Measurements from ENCODE around the gene TUBB2A.
"Not testable (repeated sequence)": the region's sequence is repeated elsewhere in the genome, so short reads cannot be mapped to it uniquely, and the experiment has no call there.

Gene TUBB2A

DNA sequence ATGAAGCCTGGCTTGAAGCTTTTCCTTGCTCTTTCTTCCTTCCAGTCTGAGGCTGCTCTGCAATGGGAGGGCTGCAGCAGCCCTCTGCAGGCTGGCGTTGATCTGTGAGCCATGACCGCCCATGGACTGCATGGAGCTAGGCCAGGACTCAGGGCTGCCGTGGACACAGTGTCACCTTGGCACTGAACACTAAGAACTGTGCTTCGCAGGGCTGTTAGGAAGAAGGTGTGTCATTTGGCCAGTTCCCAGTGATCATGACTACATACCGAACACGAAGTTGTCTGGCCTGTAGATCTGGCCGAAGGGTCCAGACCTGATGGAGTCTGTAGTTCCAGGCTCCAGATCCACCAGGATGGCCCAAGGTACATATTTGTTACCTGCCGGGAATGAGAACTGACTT, 21.3 kb upstream of the TUBB2A start:
- DNase-seq: not testable (repeated sequence)

GRCh38 chr6:3176562-3177355, 19.4 kb upstream of the TUBB2A start:
- DNase-seq: peak; percentile 88

DNA sequence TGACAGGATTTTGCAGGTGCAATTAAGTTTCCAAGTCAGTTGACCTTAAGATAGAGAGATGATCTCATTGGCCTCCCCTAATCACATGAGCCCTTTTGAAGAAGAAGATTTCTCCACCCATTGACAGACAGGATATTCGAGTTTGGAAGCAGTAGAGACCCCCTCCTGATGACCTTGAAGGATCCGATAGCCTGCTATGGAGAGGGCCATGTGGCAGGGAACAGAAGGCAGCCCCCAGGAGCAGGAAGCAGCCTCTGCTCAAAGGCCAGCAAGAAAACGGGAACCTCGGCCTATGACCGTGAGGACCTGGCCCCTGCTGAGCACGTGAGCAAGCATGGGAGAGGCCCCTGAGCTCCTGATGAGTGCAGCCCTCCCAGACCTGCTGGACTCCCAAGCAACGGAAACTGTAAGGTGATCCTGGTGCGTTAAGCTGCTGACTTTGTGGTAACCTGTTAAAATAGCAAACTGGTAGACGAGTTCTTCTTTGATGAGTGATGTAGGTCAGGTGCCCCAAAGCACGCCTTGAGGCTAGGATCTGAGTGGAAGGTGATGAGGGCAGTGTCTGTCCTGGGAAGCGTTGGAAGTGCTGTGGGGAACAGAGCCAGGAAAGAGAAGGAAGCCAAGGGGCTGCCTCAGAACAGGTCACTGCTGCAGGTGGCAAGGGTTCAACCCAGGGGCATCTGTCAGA, 18.5 kb upstream of the TUBB2A start:
- no peak for DNase-seq

DNA sequence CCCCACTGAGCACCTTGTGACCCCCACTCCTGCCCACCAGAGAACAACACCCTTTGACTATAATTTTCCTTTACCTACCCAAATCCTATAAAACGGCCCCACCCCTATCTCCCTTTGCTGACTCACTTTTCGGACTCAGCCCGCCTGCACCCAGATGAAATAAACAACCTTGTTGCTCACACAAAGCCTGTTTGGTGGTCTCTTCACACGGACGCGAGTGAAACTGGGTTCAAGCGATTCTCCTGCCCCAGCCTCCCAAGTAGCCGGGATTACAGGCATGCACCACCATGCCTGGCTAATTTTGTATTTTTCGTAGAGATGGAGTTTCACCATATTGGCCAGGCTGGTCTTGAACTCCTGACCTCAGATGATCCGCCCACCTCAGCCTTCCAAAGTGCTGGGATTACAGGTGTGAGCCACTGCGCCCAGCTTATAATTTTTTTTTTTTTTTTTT, 16.3 kb upstream of the TUBB2A start:
- not testable (repeated sequence) for DNase-seq

DNA sequence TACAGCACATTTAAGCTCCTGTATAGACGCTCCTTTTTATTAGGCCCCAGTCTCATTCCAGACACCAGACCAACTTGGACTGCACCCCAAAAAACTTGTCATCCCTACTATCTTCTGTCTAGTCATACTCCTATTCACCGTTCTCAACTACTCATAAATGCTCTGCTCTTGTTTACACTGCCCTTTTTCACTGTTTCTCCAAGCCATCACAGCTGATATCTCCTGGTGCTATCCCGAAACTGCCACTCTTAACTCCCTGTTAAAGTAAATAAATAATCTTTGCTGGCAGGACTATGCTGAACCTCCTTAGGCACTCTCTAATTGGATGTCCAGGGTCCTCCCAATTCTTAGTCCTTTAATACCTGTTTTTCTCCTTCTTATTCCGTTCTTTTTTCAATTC, 15.4 kb upstream of the TUBB2A start:
- not testable (repeated sequence) for DNase-seq

GRCh38 chr6:3171313-3172175, 14.2 kb upstream of the TUBB2A start:
- not testable (repeated sequence) for DNase-seq

GRCh38 chr6:3170676-3171075, 13.3 kb upstream of the TUBB2A start:
- not testable (repeated sequence) for DNase-seq

GRCh38 chr6:3168046-3168445, 10.7 kb upstream of the TUBB2A start:
- not testable (repeated sequence) for DNase-seq

DNA sequence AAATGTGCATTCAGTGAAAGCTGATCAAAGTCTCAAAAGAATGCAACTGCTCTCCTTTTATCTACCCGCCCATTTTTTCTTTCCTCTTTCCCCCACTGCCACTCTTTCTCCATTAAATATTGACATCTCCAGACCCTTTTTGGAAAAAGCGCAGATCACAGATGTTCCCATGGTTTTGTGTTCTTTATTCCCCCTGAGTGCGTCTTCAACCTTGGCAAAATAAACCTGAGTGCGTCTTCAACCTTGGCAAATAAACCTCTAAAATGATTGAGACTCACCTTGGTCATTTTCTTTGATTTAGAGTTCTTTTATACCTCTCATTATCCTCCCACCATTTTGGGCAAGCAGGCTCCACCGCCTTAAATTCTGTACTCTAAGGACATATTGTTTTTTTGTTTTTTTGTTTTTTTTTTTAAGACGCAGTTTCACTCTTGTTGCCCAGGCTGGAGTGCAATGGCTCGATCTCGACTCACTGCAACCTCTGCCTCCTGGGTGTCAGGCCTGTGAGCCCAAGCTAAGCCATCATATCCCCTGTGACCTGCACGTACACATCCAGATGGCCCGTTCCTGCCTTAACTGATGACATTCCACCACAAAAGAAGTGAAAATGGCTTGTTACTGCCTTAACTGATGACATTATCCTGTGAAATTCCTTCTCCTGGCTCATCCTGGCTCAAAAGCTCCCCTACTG, 9.3 kb upstream of the TUBB2A start:
- DNase-seq: not testable (repeated sequence)

DNA sequence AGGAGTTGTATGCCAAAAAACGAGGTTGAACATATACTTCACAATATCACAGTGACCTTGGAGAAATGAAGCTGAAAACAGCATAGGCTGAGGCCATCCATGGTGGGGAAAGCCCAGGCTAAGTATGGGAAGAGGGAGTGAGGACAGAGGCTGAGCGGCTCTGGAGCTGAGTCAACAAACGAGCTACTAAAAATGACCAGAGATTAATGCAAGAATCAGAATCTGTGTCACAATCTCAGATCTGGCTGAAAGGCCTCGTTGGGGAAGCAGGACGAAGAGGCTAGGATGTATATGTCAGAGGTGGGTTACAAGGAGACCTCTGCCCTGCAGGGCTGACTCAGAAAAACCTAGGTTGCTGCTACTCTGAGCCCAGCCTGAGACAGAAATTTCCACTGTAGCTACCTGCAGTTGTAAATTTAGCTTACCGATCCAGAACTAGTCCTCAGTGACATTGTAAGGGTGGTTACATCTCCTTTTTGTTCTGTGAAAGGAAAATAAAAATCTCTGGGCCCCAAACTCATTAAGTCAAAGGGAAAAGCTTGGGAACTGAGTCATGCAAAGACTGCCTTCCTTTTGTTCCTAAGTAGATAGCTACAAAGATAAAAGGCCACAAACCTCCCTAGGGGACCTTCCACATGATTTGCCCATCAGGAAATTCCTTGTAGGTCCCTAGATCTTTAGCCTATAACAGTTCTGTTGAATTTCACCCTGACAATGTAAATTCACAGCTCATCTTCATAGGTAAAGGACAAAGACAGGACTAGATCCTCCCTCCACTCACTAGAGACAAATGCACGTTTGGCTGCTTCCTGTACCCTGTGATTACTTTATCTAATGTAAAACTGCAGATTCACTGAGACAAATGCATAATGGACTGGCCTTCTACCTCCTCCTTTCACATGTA, 8.5 kb upstream of the TUBB2A start:
- DNase-seq: peak; percentile 94

GRCh38 chr6:3164388-3164787, 7.0 kb upstream of the TUBB2A start:
- no peak for DNase-seq

GRCh38 chr6:3163248-3163594, 5.9 kb upstream of the TUBB2A start:
- DNase-seq: peak; percentile 61

DNA sequence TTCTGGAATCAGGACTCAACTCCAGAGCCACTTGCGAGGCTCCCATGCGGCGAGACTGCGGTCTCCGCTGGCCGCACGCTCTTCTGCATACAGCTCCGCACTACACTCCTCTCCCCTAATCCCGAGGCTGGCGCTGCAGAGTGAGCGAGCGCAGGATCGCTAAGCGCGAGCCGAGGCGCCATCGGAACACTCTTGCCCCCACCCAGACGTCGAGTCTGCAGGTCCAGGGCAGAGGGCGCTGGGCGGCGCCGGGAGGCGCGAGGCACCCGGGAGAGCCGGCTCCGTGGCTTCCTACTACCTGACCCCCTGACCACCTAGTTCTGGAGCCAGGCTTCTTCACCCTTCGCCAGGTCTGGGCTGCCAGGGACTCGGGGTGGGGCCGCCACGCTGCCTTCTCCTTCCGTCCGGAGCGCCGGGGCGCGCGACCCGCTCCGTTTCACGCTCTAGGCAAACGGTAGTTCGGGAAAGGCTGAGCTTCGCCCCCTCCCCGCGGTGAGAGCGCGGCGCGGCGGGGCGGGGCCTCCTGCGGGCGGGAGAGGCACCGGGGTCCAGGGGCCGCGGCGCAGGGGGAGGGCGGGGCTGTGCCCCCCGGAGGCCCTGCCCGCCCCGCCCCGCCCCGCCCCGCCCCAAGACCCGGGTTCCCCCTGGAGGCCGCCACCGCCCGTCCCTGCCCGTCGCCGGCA, 5.4 kb upstream of the TUBB2A start:
- DNase-seq: peak; percentile 64

DNA sequence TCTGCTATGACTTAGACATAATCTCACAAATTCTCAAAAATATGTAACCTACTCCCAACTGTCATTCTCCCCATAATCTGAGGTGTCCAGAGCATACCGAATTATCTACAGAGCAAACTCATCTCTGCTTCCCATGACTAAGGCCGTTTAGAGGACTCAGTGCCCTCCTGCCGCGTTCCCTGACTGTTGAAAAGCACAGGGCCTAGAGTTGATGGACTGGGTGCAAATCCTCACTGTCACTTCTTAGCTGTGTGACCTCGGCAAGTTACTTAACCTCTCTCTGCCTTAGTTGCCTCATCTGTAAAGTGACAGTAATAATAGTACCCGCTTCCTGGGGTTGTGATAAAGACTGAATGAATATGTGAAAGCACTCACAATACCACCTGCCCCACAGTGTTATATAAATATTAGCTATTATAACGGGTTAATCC, 4.7 kb upstream of the TUBB2A start:
- DNase-seq: peak; percentile 28

GRCh38 chr6:3159805-3160781, 2.7 kb upstream of the TUBB2A start:
- peak; percentile 11 for DNase-seq

DNA sequence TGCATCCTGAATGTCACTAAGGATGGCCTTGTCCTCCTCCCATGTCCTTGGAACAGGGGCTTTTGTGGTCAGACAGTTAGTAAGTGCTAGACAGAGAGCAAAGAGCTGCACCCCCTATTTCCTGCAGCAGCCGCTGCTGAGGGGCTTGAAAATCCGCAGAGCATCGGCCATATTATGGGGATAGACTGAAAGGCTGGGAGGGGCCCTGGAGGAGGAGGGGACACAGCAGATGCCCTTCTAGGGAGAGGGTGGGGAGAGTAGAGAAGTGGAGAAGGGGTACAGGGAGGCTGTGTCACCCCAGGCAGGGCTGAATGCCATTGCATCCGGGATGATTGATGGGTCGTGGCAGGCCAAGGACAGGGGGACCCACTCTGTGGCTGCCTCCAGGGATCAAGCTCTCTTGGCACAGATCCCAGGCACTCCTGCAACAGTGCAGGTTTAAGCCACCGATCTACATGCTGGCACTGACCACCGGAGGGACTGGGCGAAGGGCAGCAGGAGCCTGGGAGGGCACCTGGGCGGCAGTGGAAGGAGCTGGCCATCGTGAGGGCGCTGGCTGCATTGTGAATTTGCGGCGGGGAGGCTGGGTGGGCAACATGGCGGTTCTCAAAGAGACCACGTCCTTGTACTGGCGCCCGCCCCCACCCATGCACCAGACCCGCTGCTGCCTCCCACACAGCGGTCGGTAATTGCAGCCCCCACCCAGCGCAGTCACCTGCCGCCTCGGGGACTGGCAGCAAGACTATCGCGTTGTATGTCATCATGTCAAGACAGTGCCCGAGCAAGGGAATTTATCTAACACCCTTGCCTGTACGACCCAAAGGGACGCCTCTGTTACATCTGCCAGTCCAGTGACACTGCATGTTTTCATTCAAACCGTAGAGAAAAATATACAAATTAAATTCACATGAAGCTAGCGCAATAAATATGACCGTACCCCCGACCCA, 887 bp downstream of the TUBB2A start:
- not testable (repeated sequence) for DNase-seq

DNA sequence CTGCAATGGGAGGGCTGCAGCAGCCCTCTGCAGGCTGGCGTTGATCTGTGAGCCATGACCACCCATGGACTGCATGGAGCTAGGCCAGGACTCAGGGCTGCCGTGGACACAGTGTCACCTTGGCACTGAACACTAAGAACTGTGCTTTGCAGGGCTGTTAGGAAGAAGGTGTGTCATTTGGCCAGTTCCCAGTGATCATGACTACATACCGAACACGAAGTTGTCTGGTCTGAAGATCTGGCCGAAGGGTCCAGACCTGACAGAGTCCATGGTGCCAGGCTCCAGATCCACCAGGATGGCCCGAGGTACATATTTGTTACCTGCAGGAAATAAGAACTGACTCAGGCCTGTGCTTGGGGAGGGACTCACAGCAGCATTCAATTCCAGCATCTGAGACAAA, 1.9 kb downstream of the TUBB2A start:
- DNase-seq: not testable (repeated sequence)

GRCh38 chr6:3152689-3153088, 4.7 kb downstream of the TUBB2A start:
- no peak for DNase-seq

Data from inflammatory macrophage treated with lipopolysaccharide for 4 hours (primary cell).